Posterior vena cava (tissue), 2 donors: Measurements from ENCODE around the gene NAP1L4. TPM values are rescaled to one million over a fixed set of nuclear protein-coding genes. Genes with fewer than 3 reads are reported as not detected.
A peak's percentile ranks its signal among the peaks of the same experiment; 100 is the strongest.

ENCODE experiments used
- DNase-seq: peaks from one replicate; pipeline ENCODE4 v3.0.0-alpha.2; 2020; ENCODE audit warnings: low spot score
- intact Hi-C, 2 donors: fragments of 100-400 bp; cut with DNase I; formaldehyde crosslinking; loops; one replicate each; pipeline versions ENCODE4 v1.14.1 to v1.14.2; 2022 to 2023
- total RNA-seq, 2 donors: library from RNA; stranded (reverse); fragmentation: NEBNext Ultra II Directional; extraction: Animal tissue kit (Norgen Biotek cat#: 25700); gene quantifications; one replicate each; pipeline ENCODE4 v1.2.1, GENCODE V29; 2021
- donor health status: DM: yes; HTN: yes; CAD: no.
- donor health status: DM: yes; HTN: yes; CAD: no.

Gene NAP1L4
- total RNA-seq, 2 donors from 2014 or later = 89.0 to 118 TPM

GRCh38 chr11:2902784-2903671 lies 89.1 kb downstream of the NAP1L4 start:
- DNase-seq = no peak
- intact Hi-C loops = no loop called here

DNA sequence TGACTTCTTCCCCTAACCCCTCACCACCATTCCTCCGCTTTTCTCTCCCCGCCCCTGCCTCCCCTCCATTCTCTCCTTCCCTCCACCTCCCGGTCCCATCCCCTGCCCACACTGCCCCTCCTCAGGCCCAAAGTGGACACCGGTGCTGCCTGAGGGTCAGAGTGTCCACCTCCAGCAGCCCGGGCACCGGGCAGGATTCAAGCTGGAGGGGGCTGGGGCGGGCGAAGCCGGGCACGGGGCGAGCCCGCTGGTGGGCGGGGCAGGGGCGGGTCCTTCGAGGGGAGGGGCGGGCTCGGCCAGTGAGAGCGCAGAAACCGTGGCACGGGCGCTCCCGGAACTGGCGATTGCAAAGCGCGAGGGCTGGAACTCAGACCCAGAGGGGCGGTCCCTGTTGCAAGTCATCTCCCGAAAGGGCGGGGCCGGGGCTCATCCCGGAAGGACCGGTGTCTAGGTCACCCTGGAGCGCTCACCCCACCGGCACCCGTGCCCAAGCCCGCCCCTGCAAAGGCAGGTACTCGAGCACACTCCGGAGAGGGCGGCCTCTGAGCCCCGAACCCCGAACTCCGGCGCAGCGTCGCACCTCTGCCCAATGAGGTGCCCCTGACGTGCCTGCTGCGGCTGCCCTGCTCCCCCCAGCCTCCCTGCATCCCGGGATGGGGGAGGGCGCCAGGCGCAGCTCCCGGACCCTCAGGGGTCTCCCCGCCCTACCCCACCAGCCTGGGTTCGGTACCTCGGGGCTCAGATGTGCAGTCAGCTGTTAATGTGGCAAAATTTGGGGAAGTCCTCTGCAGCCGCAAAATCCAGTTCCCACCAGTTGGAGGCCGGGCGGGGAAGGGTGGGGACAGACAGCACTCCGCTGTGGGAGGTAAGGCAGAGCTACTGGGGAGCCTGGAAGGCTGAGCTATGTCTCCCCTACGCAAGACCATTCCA lies 90.0 kb downstream of the NAP1L4 start:
- peak; percentile 99 for DNase-seq

DNA sequence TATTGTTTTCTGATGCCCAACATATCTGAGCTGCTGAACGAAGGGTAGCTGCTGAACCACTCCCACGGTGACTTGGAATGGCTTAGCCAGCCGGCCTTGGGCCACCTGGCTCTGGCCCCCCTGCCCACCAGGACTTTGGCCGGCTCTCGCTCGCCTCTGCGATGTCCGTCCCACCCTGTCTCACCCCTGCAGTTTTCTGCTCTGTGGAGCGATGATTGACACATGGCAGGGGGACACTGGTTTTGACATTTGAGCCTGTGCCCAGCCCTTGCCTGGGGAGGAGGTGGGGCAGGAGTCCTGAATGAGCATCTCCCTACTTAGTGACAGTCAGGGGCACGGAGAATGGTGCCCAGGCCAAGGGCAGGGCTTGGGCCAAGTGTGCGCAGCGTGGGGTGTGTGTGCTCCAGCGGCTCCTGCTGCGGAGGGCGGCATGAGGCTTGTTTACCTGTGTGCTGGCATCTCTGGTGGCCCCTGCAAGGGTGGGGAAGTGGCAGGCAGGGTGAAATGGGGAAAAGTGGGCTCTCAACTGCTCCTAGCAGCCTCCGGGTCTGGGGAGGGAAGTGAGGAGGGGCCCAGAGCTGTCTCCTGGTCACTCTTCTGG lies 90.8 kb downstream of the NAP1L4 start:
- intact Hi-C loops = no loop called here

More for the DNA sequence above, 90.0 kb downstream of the NAP1L4 start:
- intact Hi-C loops = no loop called here

DNA sequence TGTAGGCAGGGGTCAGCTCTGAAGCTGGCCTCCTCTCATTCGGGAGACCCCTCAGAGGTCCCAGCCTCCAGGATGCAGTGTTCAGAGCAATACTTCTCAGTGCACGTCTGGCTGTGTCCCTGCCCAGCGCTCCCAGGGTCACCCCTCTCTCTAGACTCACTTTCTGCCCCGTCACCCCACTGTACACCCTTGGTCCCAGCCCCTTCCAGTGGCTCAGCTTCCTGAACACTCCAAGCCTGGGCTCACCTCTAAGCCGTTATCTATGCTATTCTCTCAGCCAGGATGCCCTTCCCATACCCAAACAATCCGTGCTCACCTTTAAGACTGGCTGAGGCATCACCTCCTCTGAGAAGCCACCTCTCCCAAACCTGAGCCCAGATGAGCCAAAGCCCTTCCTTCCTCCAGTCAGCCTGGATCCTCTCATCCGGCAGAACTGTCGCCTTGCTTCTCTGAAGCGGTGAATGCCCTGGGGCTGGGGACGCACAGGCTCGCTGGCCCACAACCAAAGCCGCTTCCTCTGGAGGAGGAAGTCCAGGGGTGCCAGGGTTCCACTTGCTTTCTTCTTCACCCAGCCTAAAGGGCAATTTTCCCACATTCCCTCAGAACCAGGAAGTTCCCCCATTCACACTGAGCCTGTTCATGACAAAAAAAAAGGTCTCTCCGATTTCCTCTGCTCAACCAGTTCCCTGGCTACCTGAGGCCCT lies 92.9 kb downstream of the NAP1L4 start:
- intact Hi-C loops = loop anchor here in 1 of 2 donors (10.0 kb wide), 1 partner anchor 594 kb away; the partner anchor contains the start of genes C11orf21 and TSPAN32
- DNase-seq = no peak

More for the DNA sequence above, 90.8 kb downstream of the NAP1L4 start:
- no peak for DNase-seq

GRCh38 chr11:2898366-2899079 lies 93.6 kb downstream of the NAP1L4 start:
- intact Hi-C loops = loop anchor here in 1 of 2 donors (10.0 kb wide), 1 partner anchor 594 kb away; the partner anchor contains the start of genes C11orf21 and TSPAN32
- peak; percentile 90 for DNase-seq

DNA sequence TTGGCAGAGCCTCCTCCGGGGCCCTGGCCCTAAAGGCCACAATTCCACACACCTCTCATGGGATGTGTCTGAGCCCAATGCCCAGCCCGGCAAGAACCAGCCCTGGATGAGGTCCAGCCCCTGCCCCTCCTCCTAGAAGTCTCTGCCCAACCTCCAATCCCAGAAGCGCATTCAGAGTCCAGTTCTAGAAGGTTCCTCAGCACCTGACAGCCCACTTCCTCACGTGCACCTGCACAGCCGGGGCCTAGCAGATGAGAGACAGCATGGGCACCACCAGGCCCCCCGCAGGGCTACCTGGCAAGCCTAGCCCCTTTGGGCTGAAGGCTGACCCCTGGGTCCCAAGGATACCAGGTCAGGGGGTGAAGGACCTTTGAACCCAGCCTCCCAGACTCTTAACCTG lies 95.1 kb downstream of the NAP1L4 start:
- no peak for DNase-seq
- intact Hi-C loops = loop anchor here in 1 of 2 donors (10.0 kb wide), 1 partner anchor 592 kb away; the partner anchor contains the start of genes C11orf21 and TSPAN32

GRCh38 chr11:2896047-2896446 lies 96.1 kb downstream of the NAP1L4 start:
- no peak for DNase-seq
- intact Hi-C loops = loop anchor here in 1 of 2 donors (10.0 kb wide), 1 partner anchor 591 kb away; the partner anchor contains the start of genes C11orf21 and TSPAN32

Other genes with a start within 250 kb of the NAP1L4 start
- gene CDKN1C, start 106.6 kb downstream of the NAP1L4 start, total RNA-seq = 10 to 100 TPM; 23.6 to 58.8 TPM
- gene PHLDA2, start 62.9 kb downstream of the NAP1L4 start, total RNA-seq = 1 to 10 TPM; 4.6 to 8.1 TPM
- gene CARS1, start 65.1 kb upstream of the NAP1L4 start, total RNA-seq = 10 to 100 TPM; 44.2 to 60.6 TPM
- gene OSBPL5, start 173.0 kb upstream of the NAP1L4 start, total RNA-seq = 10 to 100 TPM; 61.2 to 84.0 TPM
- gene MRGPRG, start 226.5 kb upstream of the NAP1L4 start, total RNA-seq = not detected
- gene MRGPRE, start 240.1 kb upstream of the NAP1L4 start, total RNA-seq = under 1 TPM in 1 of 2 donors, not detected in 1; 0.62 TPM